ENCODE results near the gene S100A4. TPM values are rescaled to one million over a fixed set of nuclear protein-coding genes. Genes with fewer than 3 reads are reported as not detected.
"Not testable (repeated sequence)": the region's sequence is repeated elsewhere in the genome, so short reads cannot be mapped to it uniquely, and the experiment has no call there.

Gene S100A4
- total and polyA plus RNA-seq, 3 donors from 2014 or later, result 15.8 to 146 (median 23.8) TPM

- H3K27ac ChIP-seq, result no peak overlapping the region
- no peaks in the 10 kb centered on the region for H3K9me3 ChIP-seq
- intact Hi-C loops (cut with DNase I; ENCODE audit: low total_unique reads), result no loop called here
- WGBS, 2 donors, result 63 to 89% methylated on average over 4 of the region's 4 CpGs
- TF ChIP-seq POLR2A (IDR thresholded peaks at IDR 0.05) (no peak), CTCF (IDR thresholded peaks at IDR 0.05) (no peak)
- no peaks in the 10 kb centered on the region for H3K27me3 ChIP-seq
- no peak overlapping the region for H3K4me3 ChIP-seq
- H3K4me1 ChIP-seq, result peaks cover 1% of the 10 kb centered on the region
- no peaks in the 10 kb centered on the region for H3K36me3 ChIP-seq (ENCODE audit: low read depth, missing control alignments)
- DNase-seq, result no peak
These were observed 24.7 kb downstream of the S100A4 start for GRCh38 chr1:153520818-153521476.

GRCh38 chr1:153520137-153520691 lies 25.4 kb downstream of the S100A4 start:
- H3K27me3 ChIP-seq; intact Hi-C loops (cut with DNase I; ENCODE audit: low total_unique reads); H3K36me3 ChIP-seq (ENCODE audit: low read depth, missing control alignments); DNase-seq; H3K9me3 ChIP-seq; H3K4me1 ChIP-seq; H3K27ac ChIP-seq; H3K4me3 ChIP-seq: not testable (repeated sequence)
- 83 to 84% methylated on average over 5 of the region's 5 CpGs for WGBS, 2 donors

- no peak for DNase-seq
- 90 to 94% methylated on average over 3 of the region's 3 CpGs for WGBS, 2 donors
These were observed 26.4 kb downstream of the S100A4 start for GRCh38 chr1:153519242-153519641.

GRCh38 chr1:153515504-153516394 lies 29.9 kb downstream of the S100A4 start:
- DNase-seq, result no peak
- intact Hi-C loops (cut with DNase I; ENCODE audit: low total_unique reads), result no loop called here
- no peaks in the 10 kb centered on the region for H3K9me3 ChIP-seq
- no peak overlapping the region for H3K27ac ChIP-seq
- no peak overlapping the region for H3K4me3 ChIP-seq
- 79 to 81% methylated on average over 7 to 8 of the region's 8 CpGs for WGBS, 2 donors
- no peak for TF ChIP-seq POLR2A (IDR thresholded peaks at IDR 0.05)
- TF ChIP-seq CTCF (IDR thresholded peaks at IDR 0.05), result no peak
- no peaks in the 10 kb centered on the region for H3K36me3 ChIP-seq (ENCODE audit: low read depth, missing control alignments)
- H3K27me3 ChIP-seq, result no peaks in the 10 kb centered on the region
- peaks cover 7% of the 10 kb centered on the region for H3K4me1 ChIP-seq

More at GRCh38 chr1:153519242-153519641, 26.4 kb downstream of the S100A4 start:
- TF ChIP-seq POLR2A (IDR thresholded peaks at IDR 0.05) (no peak), CTCF (IDR thresholded peaks at IDR 0.05) (no peak)
- Histone ChIP-seq H3K9me3 (no peaks in the 10 kb centered on the region), H3K4me1 (no peaks in the 10 kb centered on the region), H3K27me3 (no peaks in the 10 kb centered on the region), H3K36me3 (ENCODE audit: low read depth, missing control alignments) (no peaks in the 10 kb centered on the region), H3K27ac (no peak overlapping the region), H3K4me3 (no peak overlapping the region)
- intact Hi-C loops (cut with DNase I; ENCODE audit: low total_unique reads), result no loop called here

GRCh38 chr1:153513666-153514065 lies 31.9 kb downstream of the S100A4 start:
- Histone ChIP-seq H3K9me3 (no peaks in the 10 kb centered on the region), H3K4me3 (no peak overlapping the region), H3K27me3 (no peaks in the 10 kb centered on the region), H3K36me3 (ENCODE audit: low read depth, missing control alignments) (no peaks in the 10 kb centered on the region), H3K27ac (no peak overlapping the region), H3K4me1 (peaks cover 8% of the 10 kb centered on the region)
- DNase-seq, result no peak
- TF ChIP-seq CTCF (IDR thresholded peaks at IDR 0.05) (no peak), POLR2A (IDR thresholded peaks at IDR 0.05) (no peak)
- intact Hi-C loops (cut with DNase I; ENCODE audit: low total_unique reads), result loop anchor here (5.0 kb wide), 1 partner anchor 59 kb away; no protein-coding TSS in a partner anchor
- WGBS, 2 donors, result 92 to 98% methylated on average over 7 of the region's 7 CpGs

All from testis (tissue), 3 donors.